HG02943 (cell line): ENCODE measurements around the gene CEACAM8.
"Not testable (repeated sequence)": the region's sequence is repeated elsewhere in the genome, so short reads cannot be mapped to it uniquely, and the experiment has no call there.

Source experiments
- ATAC-seq: cut with Tn5 transposase; IDR thresholded peaks from one replicate; pipeline ENCODE4 v1.9.1; 2021; ENCODE audit warnings: mild to moderate bottlenecking, low read depth, moderate library complexity; ENCODE audit not compliant: unreplicated experiment

The CEACAM8 gene

GRCh38 chr19:42594617-42595489 lies at the start of gene CEACAM8:
Gene CEACAM8, minus strand, starts transcription at chr19:42594924. Its CDS starts 96 bp downstream, at chr19:42594828.
- ATAC-seq: no peak

DNA sequence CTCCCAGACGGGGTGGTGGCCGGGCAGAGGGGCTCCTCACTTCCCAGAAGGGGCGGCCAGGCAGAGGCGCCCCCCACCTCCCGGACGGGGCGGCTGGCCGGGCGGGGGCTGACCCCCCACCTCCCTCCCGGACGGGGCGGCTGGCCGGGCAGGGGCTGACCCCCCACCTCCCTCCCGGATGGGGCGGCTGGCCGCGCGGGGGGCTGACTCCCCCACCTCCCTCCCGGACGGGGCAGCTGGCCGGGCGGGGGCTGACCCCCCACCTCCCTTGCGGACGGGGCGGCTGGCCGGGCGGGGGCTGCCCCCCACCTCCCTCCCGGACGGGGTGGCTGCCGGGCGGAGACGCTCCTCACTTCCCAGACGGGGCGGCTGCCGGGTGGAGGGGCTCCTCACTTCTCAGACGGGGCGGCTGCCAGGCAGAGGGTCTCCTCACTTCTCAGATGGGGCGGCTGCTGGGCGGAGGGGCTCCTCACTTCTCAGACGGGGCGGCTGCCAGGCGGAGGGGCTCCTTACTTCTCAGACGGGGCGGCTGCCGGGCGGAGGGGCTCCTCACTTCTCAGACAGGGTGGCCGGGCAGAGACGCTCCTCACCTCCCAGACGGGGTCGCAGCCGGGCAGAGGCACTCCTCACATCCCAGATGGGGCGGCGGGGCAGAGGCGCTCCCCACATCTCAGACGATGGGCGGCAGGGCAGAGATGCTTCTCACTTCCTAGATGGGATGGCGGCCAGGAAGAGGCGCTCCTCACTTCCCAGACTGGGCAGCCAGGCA lies 44.8 kb upstream of the CEACAM8 start:
- ATAC-seq: not testable (repeated sequence)

DNA sequence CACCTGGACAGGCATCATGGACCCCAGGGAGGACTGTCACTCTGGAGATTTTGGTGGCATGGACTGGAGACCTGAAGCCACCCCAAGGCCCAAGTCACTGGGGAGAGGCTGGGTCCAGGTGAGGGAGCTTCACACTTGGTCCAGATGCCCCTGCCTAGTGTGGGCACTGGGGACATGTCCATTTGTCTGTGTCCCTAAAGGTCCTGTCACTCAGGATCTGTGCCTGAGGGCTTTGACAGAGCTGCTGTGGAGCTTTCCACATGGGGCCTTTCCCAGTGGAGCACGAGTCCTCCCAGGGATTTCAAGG lies 40.5 kb upstream of the CEACAM8 start:
- no peak for ATAC-seq

- no peak for ATAC-seq
Measured at GRCh38 chr19:42634409-42635232, 39.9 kb upstream of the CEACAM8 start.

GRCh38 chr19:42629191-42629590 lies 34.5 kb upstream of the CEACAM8 start:
- no peak for ATAC-seq

DNA sequence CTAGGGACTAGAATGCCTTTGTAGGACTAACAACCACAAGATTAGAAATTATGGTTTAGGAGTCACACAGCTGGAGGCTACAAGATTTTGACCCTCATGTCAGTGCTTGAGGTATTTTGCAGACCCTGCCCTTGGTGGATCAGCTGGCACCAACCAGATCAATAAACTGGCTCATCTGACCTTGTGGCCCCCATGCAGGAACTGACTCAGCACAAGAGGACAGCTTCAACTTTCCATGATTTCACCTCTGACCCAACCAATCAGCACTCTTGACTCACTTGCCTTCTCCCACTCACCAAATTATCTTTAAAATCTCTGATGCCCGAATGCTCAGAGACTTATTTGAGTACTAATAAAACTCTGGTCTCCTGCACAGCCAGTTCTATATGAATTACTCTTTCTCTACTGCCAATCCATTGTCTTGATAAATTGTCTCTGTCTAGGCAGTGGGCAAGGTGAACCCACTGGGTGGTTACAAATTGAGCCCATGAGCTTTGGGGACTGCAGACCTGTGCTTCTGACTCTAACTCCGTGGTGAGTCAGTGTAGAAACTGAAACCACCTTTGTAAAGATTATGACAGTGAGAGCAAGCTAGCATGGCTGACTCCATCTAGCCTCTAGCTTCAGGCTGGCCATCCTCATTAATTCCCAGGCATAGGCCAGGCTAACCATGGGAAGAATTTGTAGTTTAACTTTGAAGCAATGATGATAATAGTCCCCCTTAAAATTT lies 33.9 kb upstream of the CEACAM8 start:
- no peak for ATAC-seq

- no peak for ATAC-seq
Measured at GRCh38 chr19:42627916-42628315, 33.2 kb upstream of the CEACAM8 start.

GRCh38 chr19:42626181-42626580 lies 31.5 kb upstream of the CEACAM8 start:
- ATAC-seq: no peak

DNA sequence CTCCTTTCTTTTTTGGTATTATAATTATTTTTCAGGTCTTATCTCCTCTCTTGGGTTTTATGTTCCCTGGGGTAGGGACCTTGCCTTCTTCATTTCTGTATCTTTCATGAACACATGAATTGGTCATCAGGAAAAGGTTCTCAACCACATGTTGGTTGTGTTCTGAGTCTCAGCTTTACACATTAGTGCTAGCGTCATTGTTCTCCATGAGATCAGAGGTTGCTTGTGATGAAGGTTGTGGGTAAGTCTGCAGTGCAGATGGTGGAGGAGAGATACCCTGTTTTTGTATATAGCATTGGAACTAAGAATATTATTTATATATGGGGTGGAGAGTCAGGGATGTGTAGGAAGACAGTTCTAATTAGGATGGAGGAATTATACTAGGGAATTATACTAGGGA lies 24.5 kb upstream of the CEACAM8 start:
- ATAC-seq: no peak

- no peak for ATAC-seq
Measured at GRCh38 chr19:42613666-42614065, 18.9 kb upstream of the CEACAM8 start.

DNA sequence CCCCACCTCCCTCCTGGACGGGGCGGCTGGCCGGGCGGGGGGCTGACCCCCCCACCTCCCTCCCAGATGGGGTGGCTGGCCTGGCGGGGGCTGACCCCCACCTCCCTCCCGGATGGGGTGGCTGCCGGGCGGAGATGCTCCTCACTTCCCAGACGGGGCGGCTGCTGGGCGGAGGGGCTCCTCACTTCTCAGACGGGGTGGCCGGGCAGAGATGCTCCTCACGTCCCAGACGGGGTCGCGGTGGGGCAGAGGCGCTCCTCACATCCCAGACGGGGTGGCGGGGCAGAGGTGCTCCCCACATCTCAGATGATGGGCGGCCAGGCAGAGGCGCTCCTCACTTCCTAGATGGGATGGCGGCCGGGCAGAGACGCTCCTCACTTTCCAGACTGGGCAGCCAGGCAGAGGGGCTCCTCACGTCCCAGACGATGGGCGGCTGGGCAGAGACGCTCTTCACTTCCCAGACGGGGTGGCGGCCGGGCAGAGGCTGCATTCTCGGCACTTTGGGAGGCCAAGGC lies 15.7 kb upstream of the CEACAM8 start:
- ATAC-seq: not testable (repeated sequence)

DNA sequence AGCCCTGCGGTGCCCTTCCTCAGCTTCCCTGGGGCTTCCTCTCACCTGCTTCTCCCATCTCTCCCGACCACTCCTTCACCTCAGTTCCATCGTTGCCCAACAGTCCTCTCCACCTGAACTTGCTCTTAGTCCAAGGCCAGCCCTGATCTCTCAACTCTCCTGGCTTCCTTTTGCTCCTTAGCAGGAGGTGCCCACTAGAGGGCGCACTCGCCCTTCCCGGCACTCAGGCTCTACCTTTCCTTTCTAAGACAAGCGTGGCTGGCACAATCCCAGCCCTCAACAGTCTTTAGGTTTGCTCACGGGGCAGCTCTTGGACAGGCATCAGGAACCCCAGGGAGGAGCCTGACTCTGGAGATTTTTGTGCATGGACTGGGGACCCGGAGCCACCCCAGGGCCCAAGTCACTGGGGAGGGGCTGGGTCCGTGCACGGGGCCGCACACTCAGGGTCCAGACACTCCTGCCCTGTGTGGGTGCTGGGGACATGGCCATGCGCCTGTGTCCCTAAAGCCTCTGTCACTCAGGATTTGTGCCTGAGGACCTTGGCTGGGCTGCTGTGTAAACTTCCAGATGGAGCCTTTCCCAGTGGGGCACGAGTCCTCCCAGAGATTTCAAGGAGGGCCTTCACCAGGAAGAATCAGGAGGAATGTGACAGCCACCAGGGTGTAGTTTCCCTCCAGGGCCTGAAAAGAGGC lies 12.1 kb upstream of the CEACAM8 start:
- no peak for ATAC-seq

GRCh38 chr19:42601811-42602443 lies 7.2 kb upstream of the CEACAM8 start:
- ATAC-seq: no peak

- ATAC-seq: no peak
Measured at GRCh38 chr19:42596391-42597072, 1.8 kb upstream of the CEACAM8 start.

DNA sequence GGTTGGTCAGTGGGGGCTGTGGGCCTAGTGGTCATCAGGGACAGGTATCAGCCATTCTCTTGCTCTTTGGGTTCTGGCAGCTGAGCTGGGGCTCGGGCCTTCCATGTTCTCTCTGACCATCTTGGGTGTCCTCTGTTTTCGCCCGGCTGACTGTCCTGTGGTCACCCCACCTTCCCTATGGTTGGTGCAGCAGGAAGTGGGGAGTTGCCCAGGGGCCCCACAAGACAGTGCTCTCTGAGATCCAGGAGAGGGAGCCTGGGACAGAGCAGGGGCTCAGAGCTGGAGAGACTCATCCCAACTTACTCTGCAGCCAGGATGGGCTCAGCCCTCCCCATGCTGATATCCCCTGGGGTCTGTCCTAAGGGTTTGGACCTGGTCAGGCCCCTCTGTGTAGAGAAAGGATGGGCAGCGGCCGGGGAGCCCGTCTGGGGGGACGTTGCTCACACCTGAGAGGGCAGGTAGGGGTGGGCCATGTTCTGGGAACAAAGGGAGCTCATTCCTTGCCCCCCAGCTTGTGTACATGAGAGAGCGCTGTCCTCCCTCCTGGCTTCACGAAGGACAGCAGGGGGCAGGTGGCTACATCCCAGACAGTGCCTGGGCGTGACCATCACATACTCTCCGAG lies 937 bp upstream of the CEACAM8 start:
- no peak for ATAC-seq

- no peak for ATAC-seq
Measured at GRCh38 chr19:42589792-42590191, 4.9 kb downstream of the CEACAM8 start.

GRCh38 chr19:42584466-42584865 lies 10.3 kb downstream of the CEACAM8 start:
- no peak for ATAC-seq

GRCh38 chr19:42577016-42577415 lies 17.7 kb downstream of the CEACAM8 start:
- ATAC-seq: no peak
